Measurements from ENCODE around the gene CNOT1. TPM values are rescaled to one million over a fixed set of nuclear protein-coding genes. Genes with fewer than 3 reads are reported as not detected.

CNOT1 gene
- total RNA-seq, 1 experiment from 2014 or later, result 299 TPM

DNA sequence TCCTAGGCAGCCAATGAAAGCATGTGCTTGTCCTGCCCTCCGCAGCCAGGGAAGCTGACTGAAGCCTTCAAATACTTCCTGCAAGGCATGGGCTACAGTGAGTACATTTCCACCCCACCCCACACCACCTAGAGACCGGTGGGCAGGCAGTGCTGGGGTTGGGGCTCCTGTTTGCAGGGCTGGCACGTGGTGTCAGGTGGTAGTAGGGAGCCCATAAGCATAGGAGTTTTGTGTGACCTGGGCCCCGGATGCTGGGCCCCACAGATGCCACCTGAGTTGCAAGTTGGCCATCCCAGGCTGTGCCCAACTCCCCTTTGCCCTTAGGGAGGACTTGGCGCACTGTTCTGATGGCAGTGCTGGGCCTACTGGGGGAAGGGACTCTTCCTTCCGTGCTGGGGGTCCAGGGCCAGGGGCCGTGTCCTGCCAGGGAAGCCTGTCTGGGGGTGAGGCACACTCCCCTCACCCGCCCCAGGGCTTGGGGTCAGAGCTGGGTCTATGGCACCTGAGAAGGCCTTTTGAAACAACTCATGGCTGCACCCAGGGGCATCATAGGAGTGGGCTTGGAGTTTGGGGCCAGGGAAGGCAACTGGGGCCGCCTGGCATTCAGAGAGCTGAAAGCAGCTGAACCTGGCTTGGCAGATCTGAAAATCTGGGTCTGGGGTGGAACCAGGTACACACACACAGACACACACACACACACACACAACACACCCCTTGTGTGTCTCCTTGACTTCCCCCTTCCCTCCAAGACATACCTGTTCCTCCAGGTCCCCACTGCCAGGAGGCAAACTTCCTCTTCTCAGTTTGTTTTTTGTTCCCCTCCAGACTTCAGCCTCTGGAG, 120.2 kb downstream of the CNOT1 start:
- no peak overlapping the region for H3K9ac ChIP-seq (ENCODE audit: low read length)
- H4K20me1 ChIP-seq (ENCODE audit: insufficient read depth, low read depth, low read length), result no peaks in the 10 kb centered on the region
- peaks cover 17% of the 10 kb centered on the region for H3K36me3 ChIP-seq (ENCODE audit: insufficient read depth, low read length)
- no peak overlapping the region for H3K27ac ChIP-seq (ENCODE audit: low read length)
- no peak for DNase-seq
- H3K79me2 ChIP-seq (ENCODE audit: low read length), result no peaks in the 10 kb centered on the region
- H3K27me3 ChIP-seq (ENCODE audit: low read length), result no peaks in the 10 kb centered on the region
- no peaks in the 10 kb centered on the region for H3K9me2 ChIP-seq (replicated peaks; ENCODE audit: insufficient read depth, low read length)
- H3K4me2 ChIP-seq (ENCODE audit: low read depth, low read length, poor library complexity, severe bottlenecking), result no peak overlapping the region
- no peak overlapping the region for H3K4me3 ChIP-seq (ENCODE audit: low read length)
- H2AFZ ChIP-seq (ENCODE audit: low read length), result no peak overlapping the region
- peaks cover 12% of the 10 kb centered on the region for H3K4me1 ChIP-seq (ENCODE audit: low read length)
- H3K9me3 ChIP-seq (ENCODE audit: low read length), result no peaks in the 10 kb centered on the region

DNA sequence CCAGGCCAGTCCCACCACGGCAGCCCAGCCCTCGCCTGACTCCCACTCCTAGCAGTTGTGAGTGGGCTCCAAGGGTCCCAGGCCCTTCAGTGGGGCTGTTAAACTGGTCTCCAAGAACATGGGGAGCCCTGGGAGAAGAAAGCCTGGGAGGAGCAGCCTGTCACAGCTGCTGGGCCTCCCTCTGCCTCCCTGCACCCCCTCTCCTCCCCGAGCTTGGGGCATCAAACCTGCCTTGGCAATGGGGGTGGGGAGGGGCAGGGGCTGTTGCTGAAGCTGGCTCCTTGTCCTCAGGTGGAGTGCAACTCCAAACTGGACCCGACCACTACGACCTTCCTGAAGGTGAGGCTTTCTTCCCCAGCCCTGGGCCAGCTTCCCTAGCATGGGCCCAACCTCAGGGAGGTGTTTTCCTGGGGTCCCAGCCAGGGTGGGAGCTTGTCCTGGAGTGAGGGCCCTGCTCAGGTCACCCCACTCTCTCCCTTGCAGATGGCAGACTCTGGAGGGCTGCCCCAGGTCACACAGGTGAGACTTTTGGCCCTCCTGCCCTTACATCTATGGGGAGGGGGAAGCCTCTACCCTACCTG, 120.9 kb downstream of the CNOT1 start:
- Histone ChIP-seq H3K27me3 (ENCODE audit: low read length) (no peaks in the 10 kb centered on the region), H3K9ac (ENCODE audit: low read length) (no peak overlapping the region), H3K9me3 (ENCODE audit: low read length) (no peaks in the 10 kb centered on the region), H3K4me2 (ENCODE audit: low read depth, low read length, poor library complexity, severe bottlenecking) (no peak overlapping the region), H4K20me1 (ENCODE audit: insufficient read depth, low read depth, low read length) (no peaks in the 10 kb centered on the region), H3K36me3 (ENCODE audit: insufficient read depth, low read length) (peaks cover 17% of the 10 kb centered on the region), H2AFZ (ENCODE audit: low read length) (no peak overlapping the region), H3K4me1 (ENCODE audit: low read length) (peaks cover 19% of the 10 kb centered on the region), H3K9me2 (replicated peaks; ENCODE audit: insufficient read depth, low read length) (no peaks in the 10 kb centered on the region), H3K27ac (ENCODE audit: low read length) (no peak overlapping the region), H3K79me2 (ENCODE audit: low read length) (no peaks in the 10 kb centered on the region), H3K4me3 (ENCODE audit: low read length) (no peak overlapping the region)
- DNase-seq, result no peak

DNA sequence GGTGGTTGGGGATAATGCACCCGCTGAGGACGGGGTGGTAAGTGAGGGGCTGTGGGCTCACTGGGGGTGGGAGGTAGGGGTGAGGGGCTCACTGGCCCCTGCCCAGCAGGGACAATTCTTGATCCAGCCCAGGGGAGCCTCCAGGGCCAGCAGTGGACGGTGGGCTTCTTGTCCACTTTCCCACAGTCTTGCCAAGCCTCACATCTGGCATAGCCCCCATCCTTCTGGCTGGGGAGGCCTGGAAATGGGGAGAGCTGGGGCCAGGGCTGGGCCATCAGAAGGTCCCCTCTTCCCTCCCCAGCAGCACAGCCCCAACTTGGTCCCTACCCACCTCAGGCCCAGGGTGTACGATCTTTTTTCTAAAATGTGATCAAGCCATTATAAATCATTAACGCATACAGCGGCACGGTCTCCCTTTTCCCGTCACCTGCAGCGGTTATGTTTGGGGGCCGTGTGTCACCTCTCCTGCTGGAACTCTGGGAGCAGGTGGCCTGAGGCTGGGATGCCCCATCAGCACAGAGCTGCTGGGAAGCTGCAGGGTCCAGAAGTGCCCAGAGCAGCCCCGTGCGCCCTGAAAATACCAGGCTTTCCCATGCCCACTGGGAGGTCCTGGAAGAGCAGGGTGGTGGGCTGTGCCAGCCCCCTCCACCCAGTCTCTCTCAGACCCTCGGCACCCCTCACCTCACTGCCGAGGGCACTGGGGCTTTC, 121.5 kb downstream of the CNOT1 start:
- H3K4me3 ChIP-seq (ENCODE audit: low read length), result no peak overlapping the region
- no peaks in the 10 kb centered on the region for H3K9me2 ChIP-seq (replicated peaks; ENCODE audit: insufficient read depth, low read length)
- no peaks in the 10 kb centered on the region for H3K9me3 ChIP-seq (ENCODE audit: low read length)
- H3K4me1 ChIP-seq (ENCODE audit: low read length), result peaks cover 26% of the 10 kb centered on the region
- H3K27ac ChIP-seq (ENCODE audit: low read length), result no peak overlapping the region
- H4K20me1 ChIP-seq (ENCODE audit: insufficient read depth, low read depth, low read length), result 0 out of 2 replicates have a peak, but pooled peaks cover 3% of the 10 kb centered on the region
- no peak overlapping the region for H3K4me2 ChIP-seq (ENCODE audit: low read depth, low read length, poor library complexity, severe bottlenecking)
- no peaks in the 10 kb centered on the region for H3K27me3 ChIP-seq (ENCODE audit: low read length)
- no peaks in the 10 kb centered on the region for H3K79me2 ChIP-seq (ENCODE audit: low read length)
- H3K36me3 ChIP-seq (ENCODE audit: insufficient read depth, low read length), result peaks cover 13% of the 10 kb centered on the region
- H3K9ac ChIP-seq (ENCODE audit: low read length), result no peak overlapping the region
- H2AFZ ChIP-seq (ENCODE audit: low read length), result no peak overlapping the region
- no peak for DNase-seq

DNA sequence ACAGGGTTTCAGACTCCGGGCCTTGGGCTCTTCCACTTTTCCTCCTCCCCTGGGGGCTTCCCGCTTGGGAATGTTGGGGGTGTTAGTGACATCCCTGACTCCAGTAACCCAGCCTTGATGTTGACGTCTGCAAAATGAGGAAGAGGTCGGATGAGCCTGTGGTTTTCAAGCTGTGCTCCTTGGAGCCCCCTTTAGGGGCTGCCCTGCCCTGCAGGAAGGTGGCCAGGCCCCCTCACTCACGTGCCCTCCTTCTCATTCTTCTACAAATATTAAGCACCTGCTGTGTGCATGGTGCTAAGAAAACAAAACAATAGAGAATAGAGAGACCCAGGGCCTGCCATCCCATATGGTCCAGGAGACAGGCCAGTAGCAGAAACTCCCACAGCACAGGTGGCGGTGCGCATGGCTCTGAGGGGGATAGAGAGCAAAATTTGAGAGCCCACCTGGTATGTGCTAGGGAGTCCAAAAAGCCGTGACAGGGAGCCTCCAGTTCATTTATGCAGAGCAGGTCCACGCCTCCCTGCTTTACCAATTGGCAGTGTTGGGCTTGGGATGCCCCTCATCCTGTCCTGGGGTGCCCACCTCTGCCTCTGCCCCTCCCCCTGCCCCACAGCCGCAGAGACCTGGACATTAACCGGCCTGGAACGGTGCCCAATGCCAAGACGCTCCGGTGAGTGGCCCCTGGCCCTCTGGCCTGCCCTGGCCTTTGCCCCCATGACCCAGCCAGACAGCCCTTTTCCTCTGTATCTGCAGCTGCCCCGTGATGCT, 122.2 kb downstream of the CNOT1 start:
- no peaks in the 10 kb centered on the region for H3K79me2 ChIP-seq (ENCODE audit: low read length)
- no peak overlapping the region for H3K27ac ChIP-seq (ENCODE audit: low read length)
- H3K9ac ChIP-seq (ENCODE audit: low read length), result no peak overlapping the region
- H3K27me3 ChIP-seq (ENCODE audit: low read length), result no peaks in the 10 kb centered on the region
- H2AFZ ChIP-seq (ENCODE audit: low read length), result no peak overlapping the region
- H3K9me2 ChIP-seq (replicated peaks; ENCODE audit: insufficient read depth, low read length), result no peaks in the 10 kb centered on the region
- 0 out of 2 replicates have a peak, but pooled peaks cover 3% of the 10 kb centered on the region for H4K20me1 ChIP-seq (ENCODE audit: insufficient read depth, low read depth, low read length)
- H3K4me3 ChIP-seq (ENCODE audit: low read length), result no peak overlapping the region
- H3K36me3 ChIP-seq (ENCODE audit: insufficient read depth, low read length), result peaks cover 12% of the 10 kb centered on the region; the same call in 1 of the 2 replicates
- DNase-seq, result peak; percentile 59
- no peak overlapping the region for H3K4me2 ChIP-seq (ENCODE audit: low read depth, low read length, poor library complexity, severe bottlenecking)
- peaks cover 33% of the 10 kb centered on the region for H3K4me1 ChIP-seq (ENCODE audit: low read length)
- H3K9me3 ChIP-seq (ENCODE audit: low read length), result no peaks in the 10 kb centered on the region

DNA sequence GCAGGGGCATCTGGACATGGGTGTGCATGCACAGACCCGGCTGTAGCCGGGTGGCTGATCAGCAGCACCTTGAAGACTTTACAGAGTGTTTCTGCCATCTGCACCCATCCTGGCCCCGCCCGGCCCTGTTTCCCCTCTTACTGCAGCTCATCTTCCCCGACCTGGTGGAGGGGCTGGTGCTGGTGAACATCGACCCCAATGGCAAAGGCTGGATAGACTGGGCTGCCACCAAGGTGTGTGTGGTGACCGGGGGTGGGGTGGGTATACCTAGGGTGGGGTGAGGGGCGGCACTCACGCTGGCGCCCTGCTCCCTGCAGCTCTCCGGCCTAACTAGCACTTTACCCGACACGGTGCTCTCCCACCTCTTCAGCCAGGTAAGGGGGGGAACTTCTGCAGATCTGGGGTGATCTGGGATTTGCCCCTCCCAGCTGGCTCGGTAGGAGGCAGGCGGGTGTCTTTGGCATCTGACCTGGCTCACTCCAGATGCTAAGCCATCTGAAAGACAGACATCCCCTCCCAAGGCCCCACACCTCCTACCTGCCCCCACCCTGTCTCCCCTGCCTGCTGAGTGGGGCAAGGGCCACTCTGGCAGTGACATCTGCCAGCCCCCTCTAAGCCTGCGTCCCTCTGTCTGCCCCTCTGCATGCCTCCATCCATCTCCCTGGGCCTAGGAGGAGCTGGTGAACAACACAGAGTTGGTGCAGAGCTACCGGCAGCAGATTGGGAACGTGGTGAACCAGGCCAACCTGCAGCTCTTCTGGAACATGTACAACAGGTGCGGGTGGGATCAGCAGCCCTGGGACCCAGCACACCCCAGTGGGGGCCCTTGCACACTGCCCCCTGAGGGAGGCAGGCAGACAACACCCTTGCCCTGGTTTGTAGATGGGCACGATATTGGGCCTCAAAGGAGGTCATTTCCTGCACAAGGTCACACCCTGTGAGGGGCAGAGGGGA, 123.1 kb downstream of the CNOT1 start:
- no peaks in the 10 kb centered on the region for H3K27me3 ChIP-seq (ENCODE audit: low read length)
- no peak overlapping the region for H3K4me2 ChIP-seq (ENCODE audit: low read depth, low read length, poor library complexity, severe bottlenecking)
- no peak overlapping the region for H3K9ac ChIP-seq (ENCODE audit: low read length)
- H3K27ac ChIP-seq (ENCODE audit: low read length), result no peak overlapping the region
- no peak overlapping the region for H2AFZ ChIP-seq (ENCODE audit: low read length)
- H4K20me1 ChIP-seq (ENCODE audit: insufficient read depth, low read depth, low read length), result peaks cover 3% of the 10 kb centered on the region; the same call in 1 of the 2 replicates
- H3K36me3 ChIP-seq (ENCODE audit: insufficient read depth, low read length), result peaks cover 11% of the 10 kb centered on the region; the same call in 1 of the 2 replicates
- peaks cover 42% of the 10 kb centered on the region for H3K4me1 ChIP-seq (ENCODE audit: low read length)
- no peaks in the 10 kb centered on the region for H3K9me3 ChIP-seq (ENCODE audit: low read length)
- no peaks in the 10 kb centered on the region for H3K9me2 ChIP-seq (replicated peaks; ENCODE audit: insufficient read depth, low read length)
- H3K4me3 ChIP-seq (ENCODE audit: low read length), result no peak overlapping the region
- H3K79me2 ChIP-seq (ENCODE audit: low read length), result no peaks in the 10 kb centered on the region
- DNase-seq, result no peak

DNA sequence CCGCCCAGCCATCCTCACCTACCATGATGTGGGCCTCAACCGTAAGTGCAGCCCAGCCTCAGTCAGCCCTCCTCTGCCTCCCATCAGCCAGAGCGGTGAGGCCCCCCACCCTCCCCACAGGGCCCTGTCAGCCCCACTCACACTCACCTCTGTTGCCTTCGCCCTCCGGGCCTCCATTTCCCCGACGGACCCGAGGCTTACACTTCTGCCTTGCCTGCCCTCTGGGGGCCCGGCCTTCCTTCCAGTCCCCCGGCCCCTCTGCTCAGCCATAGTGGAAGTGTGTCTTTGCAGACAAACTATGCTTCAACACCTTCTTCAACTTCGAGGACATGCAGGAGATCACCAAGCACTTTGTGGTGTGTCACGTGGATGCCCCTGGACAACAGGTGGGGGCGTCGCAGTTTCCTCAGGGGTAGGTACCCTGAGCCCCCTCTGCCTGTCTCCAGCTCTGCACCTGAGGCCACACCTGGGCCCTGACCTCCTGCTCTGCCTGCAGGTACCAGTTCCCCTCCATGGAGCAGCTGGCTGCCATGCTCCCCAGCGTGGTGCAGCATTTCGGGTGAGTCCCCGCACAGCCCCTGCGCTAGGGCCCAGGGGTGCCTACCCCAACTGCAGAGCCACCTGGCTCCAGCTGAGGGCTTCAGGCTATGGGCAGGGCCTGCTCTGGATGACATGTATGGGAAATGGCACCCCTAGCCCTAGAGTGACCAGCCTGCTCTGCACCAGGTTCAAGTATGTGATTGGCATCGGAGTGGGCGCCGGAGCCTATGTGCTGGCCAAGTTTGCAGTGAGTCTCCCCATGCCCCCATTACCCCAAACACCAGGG, 125.5 kb downstream of the CNOT1 start:
- Histone ChIP-seq H3K27ac (ENCODE audit: low read length) (no peak overlapping the region), H3K36me3 (ENCODE audit: insufficient read depth, low read length) (no peaks in the 10 kb centered on the region; the same call in 1 of the 2 replicates), H3K9me2 (replicated peaks; ENCODE audit: insufficient read depth, low read length) (no peaks in the 10 kb centered on the region), H3K9me3 (ENCODE audit: low read length) (no peaks in the 10 kb centered on the region), H3K4me3 (ENCODE audit: low read length) (no peak overlapping the region), H3K27me3 (ENCODE audit: low read length) (no peaks in the 10 kb centered on the region), H4K20me1 (ENCODE audit: insufficient read depth, low read depth, low read length) (peaks cover 18% of the 10 kb centered on the region; the same call in 1 of the 2 replicates), H2AFZ (ENCODE audit: low read length) (no peak overlapping the region), H3K4me2 (ENCODE audit: low read depth, low read length, poor library complexity, severe bottlenecking) (no peak overlapping the region), H3K9ac (ENCODE audit: low read length) (no peak overlapping the region), H3K79me2 (ENCODE audit: low read length) (no peaks in the 10 kb centered on the region), H3K4me1 (ENCODE audit: low read length) (peaks cover 58% of the 10 kb centered on the region)
- DNase-seq, result no peak

All from Karpas-422 (cell line).